Gastroesophageal sphincter (tissue), 3 donors: ENCODE data around the gene MED26.

ENCODE experiments used
- POLR2A ChIP-seq, 2 donors: fragments of 450-650 bp; IDR thresholded peaks; one replicate each; pipeline ENCODE4 v1.6.1; 2017; ENCODE audit warnings: antibody characterized with exemption in 2 of 2, mild to moderate bottlenecking in 2 of 2, moderate library complexity in 1 of 2
- POLR2AphosphoS5 ChIP-seq: sonication (generic); formaldehyde crosslinking; IDR thresholded peaks from one replicate; pipeline ENCODE4 v1.6.1; 2017; ENCODE audit warnings: antibody characterized with exemption
- TF ChIP-seq, protein P1 (sequence below), 4 experiments: fragments of 200-600 bp in 2 of 4; fragments of 450-650 bp in 2 of 4; sonication (generic) in 1 of 4; IDR thresholded peaks; one replicate each; pipeline ENCODE4 v1.5.1; 2017 to 2019; ENCODE audit warnings: antibody characterized with exemption in 4 of 4, mild to moderate bottlenecking in 2 of 4, moderate library complexity in 2 of 4

DNA sequence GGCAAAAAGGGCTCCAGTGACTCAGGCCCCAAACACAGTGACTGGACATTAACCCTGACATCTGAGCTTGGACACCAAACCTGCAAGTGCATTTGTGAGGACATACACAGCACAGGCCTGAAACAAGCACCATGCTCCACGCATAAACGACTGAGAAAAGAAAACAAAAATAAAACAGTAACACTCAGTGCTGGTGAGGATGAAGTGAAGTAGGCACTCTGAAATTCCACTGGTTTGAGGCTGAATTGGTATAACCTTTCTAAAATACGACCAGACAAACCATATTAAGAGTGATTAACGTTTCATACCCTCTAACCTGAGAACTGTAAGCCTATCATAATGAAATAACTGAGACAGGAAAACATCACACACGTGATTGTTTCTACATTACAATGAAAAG is 61.3 kb downstream of the MED26 start:
- no peak for TF ChIP-seq POLR2A (IDR thresholded peaks at IDR 0.05)
- TF ChIP-seq, protein P1, sequence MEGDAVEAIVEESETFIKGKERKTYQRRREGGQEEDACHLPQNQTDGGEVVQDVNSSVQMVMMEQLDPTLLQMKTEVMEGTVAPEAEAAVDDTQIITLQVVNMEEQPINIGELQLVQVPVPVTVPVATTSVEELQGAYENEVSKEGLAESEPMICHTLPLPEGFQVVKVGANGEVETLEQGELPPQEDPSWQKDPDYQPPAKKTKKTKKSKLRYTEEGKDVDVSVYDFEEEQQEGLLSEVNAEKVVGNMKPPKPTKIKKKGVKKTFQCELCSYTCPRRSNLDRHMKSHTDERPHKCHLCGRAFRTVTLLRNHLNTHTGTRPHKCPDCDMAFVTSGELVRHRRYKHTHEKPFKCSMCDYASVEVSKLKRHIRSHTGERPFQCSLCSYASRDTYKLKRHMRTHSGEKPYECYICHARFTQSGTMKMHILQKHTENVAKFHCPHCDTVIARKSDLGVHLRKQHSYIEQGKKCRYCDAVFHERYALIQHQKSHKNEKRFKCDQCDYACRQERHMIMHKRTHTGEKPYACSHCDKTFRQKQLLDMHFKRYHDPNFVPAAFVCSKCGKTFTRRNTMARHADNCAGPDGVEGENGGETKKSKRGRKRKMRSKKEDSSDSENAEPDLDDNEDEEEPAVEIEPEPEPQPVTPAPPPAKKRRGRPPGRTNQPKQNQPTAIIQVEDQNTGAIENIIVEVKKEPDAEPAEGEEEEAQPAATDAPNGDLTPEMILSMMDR (IDR thresholded peaks at IDR 0.05): no peak
- TF ChIP-seq POLR2AphosphoS5: no peak
